Mucosa of descending colon (tissue), 3 donors: ENCODE measurements around the gene NPHP4. TPM values are rescaled to one million over a fixed set of nuclear protein-coding genes. Genes with fewer than 3 reads are reported as not detected.

Experiments
- ATAC-seq: fragments of 200-7000 bp; cut with Tn5 transposase; one replicate; pipeline ENCODE4 v1.9.1; 2020; ENCODE audit warnings: mild to moderate bottlenecking, moderate library complexity
- DNase-seq, 3 donors: peaks; one replicate each; pipeline ENCODE4 v3.0.0-alpha.2; 2020
- H3K36me3 ChIP-seq: fragments of 200-600 bp; one replicate; pipeline ENCODE4 v1.8.0; 2021; ENCODE audit warnings: low read depth, mild to moderate bottlenecking
- H3K4me1 ChIP-seq: fragments of 200-600 bp; one replicate; pipeline ENCODE4 v1.8.0; 2021; ENCODE audit warnings: low read depth, mild to moderate bottlenecking
- H3K4me3 ChIP-seq: fragments of 200-600 bp; one replicate; pipeline ENCODE4 v1.8.0; 2021; ENCODE audit warnings: mild to moderate bottlenecking
- H3K9me3 ChIP-seq: fragments of 200-600 bp; one replicate; pipeline ENCODE4 v1.8.0; 2021; ENCODE audit warnings: mild to moderate bottlenecking
- CTCF ChIP-seq: fragments of 200-600 bp; IDR thresholded peaks from one replicate; pipeline ENCODE4 v1.8.0; 2022; ENCODE audit warnings: antibody characterized with exemption, mild to moderate bottlenecking
- intact Hi-C, 2 donors: fragments of 100-400 bp; cut with DNase I in 1 of 2; cut with micrococcal nuclease in 1 of 2; formaldehyde crosslinking; loops; one replicate each; pipeline versions ENCODE4 v1.11.0 to v1.11.1; 2022; cut with DNase I, micrococcal nuclease
- total RNA-seq, 3 donors: library from RNA; stranded (reverse); fragmentation: NEBNext Ultra II Directional in 2 of 3; extraction: Animal tissue kit (Norgen Biotek cat#: 25700) in 2 of 3; gene quantifications; one replicate each; pipeline versions ENCODE4 v1.2.1 to v1.2.4, GENCODE V29; 2021 to 2023
- donor health status: DM: no; HTN: no; CAD: no; lungs with moderate emphysema.
- donor health status: DM: no; HTN: no; CAD: no.
- donor health status: DM: no; HTN: yes; CAD: no.

Gene NPHP4
- total RNA-seq, 3 donors from 2014 or later, result 7.5 to 12.2 (median 10.3) TPM

GRCh38 chr1:5911871-5912271 lies 80.4 kb downstream of the NPHP4 start:
- no peak for TF ChIP-seq CTCF
- Histone ChIP-seq H3K4me3 (no peak overlapping the region), H3K36me3 (no peaks in the 10 kb centered on the region), H3K9me3 (no peaks in the 10 kb centered on the region), H3K4me1 (no peaks in the 10 kb centered on the region)
- intact Hi-C loops, result no loop called here
- ATAC-seq (no peak), DNase-seq (no peak)

GRCh38 chr1:5911157-5911556 lies 81.1 kb downstream of the NPHP4 start:
- Histone ChIP-seq H3K4me3 (no peak overlapping the region), H3K36me3 (no peaks in the 10 kb centered on the region), H3K4me1 (no peaks in the 10 kb centered on the region), H3K9me3 (no peaks in the 10 kb centered on the region)
- intact Hi-C loops, result no loop called here
- no peak for TF ChIP-seq CTCF
- DNase-seq (no peak), ATAC-seq (no peak)

- no peak for ATAC-seq
- H3K4me3 ChIP-seq, result no peak overlapping the region
- no peaks in the 10 kb centered on the region for H3K36me3 ChIP-seq
- intact Hi-C loops, result no loop called here
- no peaks in the 10 kb centered on the region for H3K4me1 ChIP-seq
- no peak for DNase-seq
- TF ChIP-seq CTCF, result no peak
- no peaks in the 10 kb centered on the region for H3K9me3 ChIP-seq
These were observed 81.6 kb downstream of the NPHP4 start for GRCh38 chr1:5910666-5911065.

- intact Hi-C loops, result no loop called here
- no peak for ATAC-seq
- no peak for TF ChIP-seq CTCF
- Histone ChIP-seq H3K4me3 (no peak overlapping the region), H3K4me1 (no peaks in the 10 kb centered on the region), H3K36me3 (no peaks in the 10 kb centered on the region), H3K9me3 (no peaks in the 10 kb centered on the region)
- DNase-seq, result no peak
These were observed 82.0 kb downstream of the NPHP4 start for GRCh38 chr1:5910276-5910620.

- intact Hi-C loops, result no loop called here
These were observed 82.5 kb downstream of the NPHP4 start for GRCh38 chr1:5909576-5910275.

More at GRCh38 chr1:5909576-5910275, 82.5 kb downstream of the NPHP4 start:
- DNase-seq, result no peak
- no peak for ATAC-seq
- TF ChIP-seq CTCF, result no peak
- H3K4me3 ChIP-seq, result no peak overlapping the region
- no peaks in the 10 kb centered on the region for H3K4me1 ChIP-seq
- no peaks in the 10 kb centered on the region for H3K36me3 ChIP-seq
- H3K9me3 ChIP-seq, result no peaks in the 10 kb centered on the region
